ENCODE data around the gene GHR.

Gene GHR

GRCh38 chr5:42506662-42507061 is 83.4 kb downstream of the GHR start:
- H3K4me3 ChIP-seq (ENCODE audit: low read depth in 1 of 2, low read length in 2 of 2) = no peak overlapping the region
- DNase-seq (no peak), ATAC-seq (ENCODE audit: insufficient read depth, low read depth) (no peak)
- no peaks in the 10 kb centered on the region for H3K27me3 ChIP-seq (ENCODE audit: insufficient read depth, low read length, poor library complexity)
- no peaks in the 10 kb centered on the region for H3K79me2 ChIP-seq (ENCODE audit: insufficient read depth, low read length)
- no peaks in the 10 kb centered on the region for H3K4me1 ChIP-seq (ENCODE audit: insufficient read depth, low read length)
- no peak overlapping the region for H2AFZ ChIP-seq (ENCODE audit: low read depth, low read length)
- no peak overlapping the region for H3K9ac ChIP-seq (ENCODE audit: low read depth, low read length)
- H3K36me3 ChIP-seq (ENCODE audit: insufficient read depth, low read length) = no peaks in the 10 kb centered on the region
- TF ChIP-seq EZH2 (IDR thresholded peaks at IDR 0.05; ENCODE audit: borderline replicate concordance, low read depth, low read length, severe bottlenecking) = no peak
- TF ChIP-seq CTCF (IDR thresholded peaks at IDR 0.05; ENCODE audit: borderline replicate concordance, extremely low read depth, low read length, poor library complexity, severe bottlenecking) = no peak
- no peaks in the 10 kb centered on the region for H3K9me3 ChIP-seq (ENCODE audit: insufficient read depth, low read length, severe bottlenecking)
- no peaks in the 10 kb centered on the region for H4K20me1 ChIP-seq (ENCODE audit: insufficient read depth, low read length)
- H3K27ac ChIP-seq (ENCODE audit: low read length) = no peak overlapping the region
- H3K4me2 ChIP-seq (ENCODE audit: insufficient read depth, low read length) = no peak overlapping the region

- Histone ChIP-seq H3K9me3 (ENCODE audit: insufficient read depth, low read length, severe bottlenecking) (no peaks in the 10 kb centered on the region), H3K9ac (ENCODE audit: low read depth, low read length) (no peak overlapping the region), H2AFZ (ENCODE audit: low read depth, low read length) (no peak overlapping the region), H3K4me3 (ENCODE audit: low read depth in 1 of 2, low read length in 2 of 2) (no peak overlapping the region), H3K36me3 (ENCODE audit: insufficient read depth, low read length) (no peaks in the 10 kb centered on the region), H3K4me2 (ENCODE audit: insufficient read depth, low read length) (no peak overlapping the region), H3K79me2 (ENCODE audit: insufficient read depth, low read length) (no peaks in the 10 kb centered on the region), H3K27me3 (ENCODE audit: insufficient read depth, low read length, poor library complexity) (no peaks in the 10 kb centered on the region), H4K20me1 (ENCODE audit: insufficient read depth, low read length) (no peaks in the 10 kb centered on the region), H3K27ac (ENCODE audit: low read length) (no peak overlapping the region), H3K4me1 (ENCODE audit: insufficient read depth, low read length) (no peaks in the 10 kb centered on the region)
- no peak for TF ChIP-seq EZH2 (IDR thresholded peaks at IDR 0.05; ENCODE audit: borderline replicate concordance, low read depth, low read length, severe bottlenecking)
- TF ChIP-seq CTCF (IDR thresholded peaks at IDR 0.05; ENCODE audit: borderline replicate concordance, extremely low read depth, low read length, poor library complexity, severe bottlenecking) = no peak
- DNase-seq (no peak), ATAC-seq (ENCODE audit: insufficient read depth, low read depth) (no peak)
These were observed 84.3 kb downstream of the GHR start for GRCh38 chr5:42507451-42508097.

GRCh38 chr5:42513246-42513645 is 90.0 kb downstream of the GHR start:
- H3K27me3 ChIP-seq (ENCODE audit: insufficient read depth, low read length, poor library complexity) = no peaks in the 10 kb centered on the region
- H3K36me3 ChIP-seq (ENCODE audit: insufficient read depth, low read length) = no peaks in the 10 kb centered on the region
- no peaks in the 10 kb centered on the region for H3K4me1 ChIP-seq (ENCODE audit: insufficient read depth, low read length)
- no peak overlapping the region for H3K4me2 ChIP-seq (ENCODE audit: insufficient read depth, low read length)
- no peak overlapping the region for H3K9ac ChIP-seq (ENCODE audit: low read depth, low read length)
- no peak overlapping the region for H2AFZ ChIP-seq (ENCODE audit: low read depth, low read length)
- H3K27ac ChIP-seq (ENCODE audit: low read length) = no peak overlapping the region
- TF ChIP-seq EZH2 (IDR thresholded peaks at IDR 0.05; ENCODE audit: borderline replicate concordance, low read depth, low read length, severe bottlenecking) (no peak), CTCF (IDR thresholded peaks at IDR 0.05; ENCODE audit: borderline replicate concordance, extremely low read depth, low read length, poor library complexity, severe bottlenecking) (no peak)
- DNase-seq (no peak), ATAC-seq (ENCODE audit: insufficient read depth, low read depth) (no peak)
- H3K79me2 ChIP-seq (ENCODE audit: insufficient read depth, low read length) = no peaks in the 10 kb centered on the region
- H3K4me3 ChIP-seq (ENCODE audit: low read depth in 1 of 2, low read length in 2 of 2) = no peak overlapping the region
- no peaks in the 10 kb centered on the region for H4K20me1 ChIP-seq (ENCODE audit: insufficient read depth, low read length)
- H3K9me3 ChIP-seq (ENCODE audit: insufficient read depth, low read length, severe bottlenecking) = no peaks in the 10 kb centered on the region

Data from DND-41 (cell line).